Spleen (tissue), 11 donors: ENCODE results near the gene BAX. TPM values are rescaled to one million over a fixed set of nuclear protein-coding genes. Genes with fewer than 3 reads are reported as not detected.

Experiments used
- DNase-seq: peaks from one replicate; pipeline ENCODE4 v3.0.0-alpha.2; 2020
- H3K27ac ChIP-seq, 8 donors: fragments of 200-600 bp; sonication (generic) in 7 of 8; 1 replicate in 4 of 8; 2 replicates in 4 of 8; pipeline versions ENCODE4 v1.5.0 to v1.8.0; 2016 to 2021; ENCODE audit warnings: inconsistent platforms in 4 of 8, mild to moderate bottlenecking in 4 of 8, moderate library complexity in 1 of 8
- H3K27me3 ChIP-seq, 7 donors: fragments of 200-600 bp; sonication (generic) in 6 of 7; replicated peaks in 1 of 7; 1 replicate in 4 of 7; 2 replicates in 3 of 7; pipeline versions ENCODE4 v1.5.0 to v1.8.0; 2016 to 2021; ENCODE audit warnings: inconsistent platforms in 3 of 7, mild to moderate bottlenecking in 1 of 7
- H3K36me3 ChIP-seq, 6 donors: fragments of 200-600 bp; sonication (generic) in 5 of 6; 1 replicate in 4 of 6; 2 replicates in 2 of 6; pipeline versions ENCODE4 v1.5.0 to v1.8.0; 2016 to 2021; ENCODE audit warnings: inconsistent platforms in 2 of 6
- H3K4me1 ChIP-seq, 6 donors: fragments of 200-600 bp; sonication (generic) in 5 of 6; 1 replicate in 3 of 6; 2 replicates in 3 of 6; pipeline versions ENCODE4 v1.5.0 to v1.8.0; 2016 to 2021; ENCODE audit warnings: inconsistent platforms in 3 of 6
- H3K4me3 ChIP-seq, 8 donors: fragments of 200-600 bp; sonication (generic) in 7 of 8; 1 replicate in 4 of 8; 2 replicates in 4 of 8; pipeline versions ENCODE4 v1.5.0 to v1.8.0; 2016 to 2021; ENCODE audit warnings: inconsistent platforms in 4 of 8, mild to moderate bottlenecking in 4 of 8, moderate library complexity in 2 of 8
- H3K9me3 ChIP-seq, 8 donors: fragments of 200-600 bp; sonication (generic) in 7 of 8; 1 replicate in 4 of 8; 2 replicates in 4 of 8; pipeline versions ENCODE4 v1.5.0 to v1.8.0; 2016 to 2021; ENCODE audit warnings: inconsistent platforms in 4 of 8
- POLR2A ChIP-seq, 3 donors: fragments of 450-650 bp; IDR thresholded peaks; one replicate each; pipeline ENCODE4 v1.5.1; 2017; ENCODE audit warnings: antibody characterized with exemption in 3 of 3, mild to moderate bottlenecking in 1 of 3
- POLR2AphosphoS5 ChIP-seq, 3 donors: sonication (generic); formaldehyde crosslinking; IDR thresholded peaks; one replicate each; pipeline ENCODE4 v1.5.1; 2017; ENCODE audit warnings: antibody characterized with exemption in 3 of 3
- WGBS, 5 donors: extraction: QIAGEN DNeasy Blood & Tissue Kit in 3 of 5; methylation state at CpG; one replicate each; pipeline versions ENCODE4 v1.1.5 to v1.1.7; 2013 to 2018; 5-methylcytosine and 5-hydroxymethylcytosine counted together
- intact Hi-C: fragments of 100-400 bp; cut with DNase I; formaldehyde crosslinking; loops from one replicate; pipeline ENCODE4 v1.15.0; 2023; ENCODE audit warnings: low total_unique reads
- polyA plus RNA-seq, 3 donors: library from polyadenylated mRNA; stranded (reverse); fragments of 200-250 nt; gene quantifications; one replicate each; pipeline ENCODE4 v1.2.1, GENCODE V29; 2013
- total RNA-seq, 7 donors: library from RNA; depleted of rRNA in 3 of 7; stranded (reverse); fragments of >200 nt in 3 of 7; fragmentation: NEBNext Ultra II Directional in 4 of 7; extraction: Animal tissue kit (Norgen Biotek cat#: 25700) in 4 of 7; gene quantifications; one replicate each; pipeline versions ENCODE4 v1.1.0 to v1.2.1, GENCODE V29; 2016 to 2021
- TF ChIP-seq, protein P1 (sequence below), 11 experiments: fragments of 200-600 bp in 7 of 11; fragments of 450-650 bp in 4 of 11; sonication (generic) in 4 of 11; IDR thresholded peaks in 8 of 11; conservative IDR thresholded peaks in 3 of 11; 1 replicate in 7 of 11; 2 replicates in 4 of 11; pipeline versions ENCODE4 v1.4.0 to v1.8.0; 2016 to 2021; ENCODE audit warnings: antibody characterized with exemption in 11 of 11, inconsistent platforms in 4 of 11, mild to moderate bottlenecking in 1 of 11
- donor health status: healthy with polysubstance abuse.
- donor health status: DM: no; HTN: no; CAD: no; lungs with moderate emphysema.
- donor health status: DM: no; HTN: no; CAD: no.
- donor health status: Bipolar disorder and iron deficiency.
- donor health status: healthy.
- donor health status: DM: no; HTN: no; CAD: no.
- donor health status: DM: yes; HTN: yes; CAD: no.

The BAX gene
- total and polyA plus RNA-seq, 10 donors: 65.9 to 219 (median 131) TPM

DNA sequence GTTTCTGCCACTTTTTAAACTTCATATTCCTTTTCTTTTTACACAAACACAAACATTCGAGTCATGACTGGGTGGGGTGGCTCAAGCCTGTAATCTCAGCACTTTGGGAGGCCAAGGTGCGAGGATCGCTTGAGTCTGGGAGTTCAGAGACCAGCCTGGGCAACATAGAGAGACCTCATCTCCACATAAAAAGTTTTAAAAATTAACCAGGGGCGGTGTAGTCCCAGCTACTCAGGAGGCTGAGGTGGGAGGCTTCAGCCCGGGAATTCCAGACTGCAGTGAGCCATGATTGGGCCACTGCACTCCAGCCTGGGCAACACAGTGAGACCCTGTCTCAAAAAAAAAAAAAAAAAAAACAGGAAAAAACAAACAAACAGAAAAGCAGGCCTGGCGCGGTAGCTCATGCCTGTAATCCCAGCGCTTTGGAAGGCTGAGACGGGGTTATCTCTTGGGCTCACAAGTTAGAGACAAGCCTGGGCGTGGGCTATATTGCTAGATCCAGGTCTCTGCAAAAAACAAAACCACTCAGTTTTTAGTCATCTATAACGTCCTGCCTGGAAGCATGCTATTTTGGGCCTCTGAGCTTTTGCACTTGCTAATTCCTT, 583 bp upstream of the BAX start:
- no peaks in the 10 kb centered on the region for H3K27me3 ChIP-seq
- 62 to 76% (median 71%) methylated on average over 11 of the region's 11 CpGs for WGBS, 5 donors
- intact Hi-C loops: loop anchor here (10.0 kb wide), 1 partner anchor 49 kb away; the partner anchor contains the start of gene NUCB1
- peaks cover 0 to 31% (median 6%) of the 10 kb centered on the region in 6 donors for H3K36me3 ChIP-seq
- H3K9me3 ChIP-seq: no peaks in the 10 kb centered on the region
- peak overlapping the region; percentile 76 to 97 (median 90) for H3K4me3 ChIP-seq
- no peak for TF ChIP-seq POLR2AphosphoS5 (IDR thresholded peaks at IDR 0.05)
- TF ChIP-seq POLR2A (IDR thresholded peaks at IDR 0.05): no peak
- TF ChIP-seq, protein P1, sequence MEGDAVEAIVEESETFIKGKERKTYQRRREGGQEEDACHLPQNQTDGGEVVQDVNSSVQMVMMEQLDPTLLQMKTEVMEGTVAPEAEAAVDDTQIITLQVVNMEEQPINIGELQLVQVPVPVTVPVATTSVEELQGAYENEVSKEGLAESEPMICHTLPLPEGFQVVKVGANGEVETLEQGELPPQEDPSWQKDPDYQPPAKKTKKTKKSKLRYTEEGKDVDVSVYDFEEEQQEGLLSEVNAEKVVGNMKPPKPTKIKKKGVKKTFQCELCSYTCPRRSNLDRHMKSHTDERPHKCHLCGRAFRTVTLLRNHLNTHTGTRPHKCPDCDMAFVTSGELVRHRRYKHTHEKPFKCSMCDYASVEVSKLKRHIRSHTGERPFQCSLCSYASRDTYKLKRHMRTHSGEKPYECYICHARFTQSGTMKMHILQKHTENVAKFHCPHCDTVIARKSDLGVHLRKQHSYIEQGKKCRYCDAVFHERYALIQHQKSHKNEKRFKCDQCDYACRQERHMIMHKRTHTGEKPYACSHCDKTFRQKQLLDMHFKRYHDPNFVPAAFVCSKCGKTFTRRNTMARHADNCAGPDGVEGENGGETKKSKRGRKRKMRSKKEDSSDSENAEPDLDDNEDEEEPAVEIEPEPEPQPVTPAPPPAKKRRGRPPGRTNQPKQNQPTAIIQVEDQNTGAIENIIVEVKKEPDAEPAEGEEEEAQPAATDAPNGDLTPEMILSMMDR (IDR thresholded peaks at IDR 0.05 in 8 of 11, conservative IDR thresholded peaks at IDR 0.05 in 3 of 11): no peak
- H3K4me1 ChIP-seq: peaks cover 12 to 45% (median 20%) of the 10 kb centered on the region in 6 donors
- DNase-seq: no peak
- peak overlapping the region; percentile 53 to 96 (median 92) for H3K27ac ChIP-seq

DNA sequence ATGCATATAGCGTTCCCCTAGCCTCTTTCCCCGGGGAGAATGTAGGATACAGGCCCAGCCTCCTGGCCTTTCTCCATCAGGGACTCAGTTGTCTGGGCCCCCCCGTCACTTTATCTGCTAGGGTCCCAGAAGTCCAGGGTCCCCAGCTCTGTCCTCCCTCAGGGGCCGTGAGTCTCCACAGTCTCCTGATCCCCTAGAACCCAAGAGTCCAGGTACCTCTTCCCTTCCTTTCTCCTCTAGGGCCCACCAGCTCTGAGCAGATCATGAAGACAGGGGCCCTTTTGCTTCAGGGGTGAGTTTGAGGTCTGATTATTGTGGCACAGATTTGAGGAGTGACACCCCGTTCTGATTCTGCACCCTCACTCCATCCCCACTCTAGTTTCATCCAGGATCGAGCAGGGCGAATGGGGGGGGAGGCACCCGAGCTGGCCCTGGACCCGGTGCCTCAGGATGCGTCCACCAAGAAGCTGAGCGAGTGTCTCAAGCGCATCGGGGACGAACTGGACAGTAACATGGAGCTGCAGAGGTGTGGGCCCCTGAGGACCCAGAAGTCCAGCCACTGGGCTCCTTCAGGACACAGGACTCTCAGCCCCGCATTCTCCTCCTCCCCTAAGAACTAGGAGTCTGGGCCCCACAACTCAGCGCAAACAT, 758 bp downstream of the BAX start:
- Histone ChIP-seq H3K4me1 (peaks cover 12 to 58% (median 28%) of the 10 kb centered on the region in 6 donors), H3K27me3 (no peaks in the 10 kb centered on the region), H3K4me3 (peak overlapping the region; percentile 76 to 97 (median 90)), H3K27ac (peak overlapping the region; percentile 53 to 96 (median 92)), H3K9me3 (no peaks in the 10 kb centered on the region), H3K36me3 (peaks cover 0 to 36% (median 6%) of the 10 kb centered on the region in 6 donors)
- 59 to 76% (median 62%) methylated on average over 14 to 16 of the region's 16 CpGs for WGBS, 5 donors
- DNase-seq: no peak
- intact Hi-C loops: loop anchor here (10.0 kb wide), 1 partner anchor 51 kb away; the partner anchor contains the start of gene NUCB1
- TF ChIP-seq POLR2A (IDR thresholded peaks at IDR 0.05): no peak
- TF ChIP-seq POLR2AphosphoS5 (IDR thresholded peaks at IDR 0.05): no peak

DNA sequence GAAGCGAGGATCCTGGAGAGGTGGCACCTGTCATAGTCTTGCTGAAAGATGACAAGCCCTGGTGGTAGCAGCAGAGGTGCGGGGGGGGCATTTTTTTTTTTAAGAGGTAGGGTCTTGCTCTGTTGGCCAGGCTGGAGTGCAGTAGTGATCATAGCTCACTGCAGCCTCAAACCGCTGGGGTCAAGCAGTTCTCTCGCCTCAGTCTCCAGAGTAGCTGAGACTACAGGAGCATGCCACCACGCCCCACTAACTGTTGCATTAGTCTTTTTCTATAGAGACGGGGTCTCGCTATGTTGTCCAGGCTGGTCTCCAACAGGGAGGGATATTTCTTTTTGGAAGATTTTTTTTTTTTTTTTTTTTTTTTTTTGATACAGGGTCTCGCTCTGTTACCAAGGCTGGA, 3.3 kb downstream of the BAX start:
- no peak overlapping the region for H3K27ac ChIP-seq
- 95 to 98% (median 96%) methylated on average over 8 of the region's 8 CpGs for WGBS, 5 donors
- H3K4me3 ChIP-seq: no peak overlapping the region
- peaks cover 16 to 84% (median 51%) of the 10 kb centered on the region in 6 donors for H3K4me1 ChIP-seq
- no peaks in the 10 kb centered on the region for H3K9me3 ChIP-seq
- no peak for DNase-seq
- TF ChIP-seq, protein P1 (IDR thresholded peaks at IDR 0.05 in 8 of 11, conservative IDR thresholded peaks at IDR 0.05 in 3 of 11): no peak
- TF ChIP-seq POLR2A (IDR thresholded peaks at IDR 0.05) (no peak), POLR2AphosphoS5 (IDR thresholded peaks at IDR 0.05) (no peak)
- intact Hi-C loops: loop anchor here (10.0 kb wide), 1 partner anchor 53 kb away; the partner anchor contains the start of gene NUCB1
- H3K36me3 ChIP-seq: peaks cover 0 to 50% (median 6%) of the 10 kb centered on the region in 6 donors
- H3K27me3 ChIP-seq: no peaks in the 10 kb centered on the region

DNA sequence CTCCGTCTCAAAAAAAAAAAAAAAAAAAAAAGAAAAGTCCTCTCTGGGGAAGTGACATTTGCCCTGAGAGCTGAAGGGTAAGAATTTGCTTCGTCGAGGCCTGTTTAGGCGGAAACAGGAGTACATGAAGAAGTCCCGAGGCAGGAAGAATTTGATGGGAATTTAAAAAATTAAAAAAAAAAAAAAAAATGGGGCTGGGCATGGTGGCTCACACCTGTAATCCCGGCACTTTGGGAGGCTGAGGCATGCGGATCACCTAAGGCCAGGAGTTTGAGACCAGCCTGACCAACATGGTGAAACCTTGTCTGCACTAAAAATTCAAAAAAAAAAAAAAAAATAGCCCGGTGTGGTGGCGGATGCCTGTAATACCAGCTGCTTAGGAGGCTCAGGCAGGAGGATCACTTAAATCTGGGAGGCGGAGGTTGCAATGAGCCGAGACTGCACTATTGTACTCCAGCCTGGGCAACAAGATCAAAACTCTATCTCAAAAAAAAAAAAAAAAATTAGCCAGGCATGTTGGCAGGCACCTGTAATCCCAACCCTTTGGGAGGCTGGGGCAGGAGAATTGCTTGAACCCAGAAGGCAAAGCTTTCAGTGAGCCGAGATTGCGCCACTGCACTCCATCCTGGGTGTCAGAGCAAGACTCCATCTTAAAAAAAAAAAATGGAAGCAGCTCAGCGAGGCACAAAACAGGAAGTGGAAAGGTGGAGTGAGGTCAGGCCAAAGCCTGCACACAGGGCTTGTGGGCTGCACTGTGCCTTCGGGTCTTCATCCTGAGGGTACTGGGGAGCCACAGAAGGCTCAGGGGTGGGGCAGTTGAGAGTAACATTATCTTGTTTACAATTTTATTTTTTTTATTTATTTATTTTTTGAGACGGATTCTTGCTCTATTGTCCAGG, 4.9 kb downstream of the BAX start:
- H3K4me1 ChIP-seq: peaks cover 26 to 92% (median 62%) of the 10 kb centered on the region in 6 donors
- whole genome bisulfite sequencing, 5 donors: 72 to 79% (median 78%) methylated on average over 16 of the region's 16 CpGs
- peak in 1 of 3 donors; percentile 4 for TF ChIP-seq POLR2AphosphoS5 (IDR thresholded peaks at IDR 0.05)
- TF ChIP-seq, protein P1 (IDR thresholded peaks at IDR 0.05 in 8 of 11, conservative IDR thresholded peaks at IDR 0.05 in 3 of 11): no peak
- TF ChIP-seq POLR2A (IDR thresholded peaks at IDR 0.05): no peak
- intact Hi-C loops: loop anchor here (10.0 kb wide), 2 partner anchors 55 to 85 kb away; partner anchors contain the start of genes NUCB1 and PPP1R15A
- peak overlapping the region in 3 of 8 donors; percentile 97 to 98 (median 97) for H3K27ac ChIP-seq
- H3K27me3 ChIP-seq: no peaks in the 10 kb centered on the region
- H3K9me3 ChIP-seq: no peaks in the 10 kb centered on the region
- DNase-seq: no peak
- H3K4me3 ChIP-seq: no peak overlapping the region
- H3K36me3 ChIP-seq: peaks cover 0 to 50% (median 6%) of the 10 kb centered on the region in 6 donors
